Activated naive CD8-positive, alpha-beta T cell treated with anti-CD3 and anti-CD28 coated beads, Interleukin-2, amount 50 U/mL, for 24 hours (primary cell): ENCODE measurements around the gene DIPK1A.

Experiments used
- ATAC-seq: fragments of 150-1000 bp; cut with Tn5 transposase; one replicate; pipeline ENCODE4 v1.10.0; 2021
- DNase-seq: peaks from one replicate; pipeline ENCODE4 v3.0.0; 2021
- H3K27ac Mint-ChIP-seq: one replicate; pipeline ENCODE4 v1.8.0; 2021; ENCODE audit warnings: mild to moderate bottlenecking, mixed read lengths
- H3K27me3 Mint-ChIP-seq: one replicate; pipeline ENCODE4 v1.8.0; 2021; ENCODE audit warnings: mixed read lengths
- H3K36me3 Mint-ChIP-seq: one replicate; pipeline ENCODE4 v1.8.0; 2021; ENCODE audit warnings: low read depth, mixed read lengths
- H3K4me1 Mint-ChIP-seq: one replicate; pipeline ENCODE4 v1.8.0; 2021; ENCODE audit warnings: mixed read lengths
- H3K4me3 Mint-ChIP-seq: one replicate; pipeline ENCODE4 v1.8.0; 2021; ENCODE audit warnings: mild to moderate bottlenecking, moderate library complexity, mixed read lengths
- H3K9me3 Mint-ChIP-seq: one replicate; pipeline ENCODE4 v1.8.0; 2021; ENCODE audit warnings: mixed read lengths

DIPK1A gene

GRCh38 chr1:92822879-92823278 lies 138.4 kb downstream of the DIPK1A start:
- Mint-ChIP-seq H3K36me3 (no peaks in the 10 kb centered on the region), H3K27ac (no peak overlapping the region), H3K4me1 (no peaks in the 10 kb centered on the region), H3K4me3 (no peak overlapping the region), H3K9me3 (no peaks in the 10 kb centered on the region), H3K27me3 (peaks cover 4% of the 10 kb centered on the region)
- ATAC-seq (no peak), DNase-seq (no peak)

DNA sequence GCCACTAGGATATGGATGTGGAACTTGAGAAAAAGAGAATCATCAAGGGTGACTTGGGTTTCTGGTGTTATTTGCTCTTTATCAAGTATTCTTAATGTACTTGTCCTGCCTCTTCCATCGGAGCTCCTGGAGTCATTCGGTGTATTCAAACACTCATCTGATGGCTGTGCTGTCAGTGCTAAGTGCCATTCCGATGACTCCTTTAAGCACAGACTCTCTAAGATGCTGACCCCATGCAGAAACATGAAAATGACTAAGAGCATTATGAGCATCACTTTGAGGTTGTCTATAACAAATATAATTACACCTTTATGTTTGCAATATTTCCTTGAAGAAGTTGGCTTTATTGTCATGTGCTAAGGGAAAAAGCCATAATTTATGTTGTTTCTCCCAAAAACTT lies 140.7 kb downstream of the DIPK1A start:
- ATAC-seq: no peak
- peaks cover 5% of the 10 kb centered on the region for H3K27me3 Mint-ChIP-seq
- DNase-seq: no peak
- H3K4me3 Mint-ChIP-seq: no peak overlapping the region
- no peak overlapping the region for H3K27ac Mint-ChIP-seq
- no peaks in the 10 kb centered on the region for H3K9me3 Mint-ChIP-seq
- no peaks in the 10 kb centered on the region for H3K4me1 Mint-ChIP-seq
- H3K36me3 Mint-ChIP-seq: no peaks in the 10 kb centered on the region

GRCh38 chr1:92820024-92820423 lies 141.2 kb downstream of the DIPK1A start:
- Mint-ChIP-seq H3K4me3 (no peak overlapping the region), H3K9me3 (no peaks in the 10 kb centered on the region), H3K27ac (no peak overlapping the region), H3K4me1 (no peaks in the 10 kb centered on the region), H3K36me3 (no peaks in the 10 kb centered on the region), H3K27me3 (peaks cover 5% of the 10 kb centered on the region)
- ATAC-seq (no peak), DNase-seq (no peak)

DNA sequence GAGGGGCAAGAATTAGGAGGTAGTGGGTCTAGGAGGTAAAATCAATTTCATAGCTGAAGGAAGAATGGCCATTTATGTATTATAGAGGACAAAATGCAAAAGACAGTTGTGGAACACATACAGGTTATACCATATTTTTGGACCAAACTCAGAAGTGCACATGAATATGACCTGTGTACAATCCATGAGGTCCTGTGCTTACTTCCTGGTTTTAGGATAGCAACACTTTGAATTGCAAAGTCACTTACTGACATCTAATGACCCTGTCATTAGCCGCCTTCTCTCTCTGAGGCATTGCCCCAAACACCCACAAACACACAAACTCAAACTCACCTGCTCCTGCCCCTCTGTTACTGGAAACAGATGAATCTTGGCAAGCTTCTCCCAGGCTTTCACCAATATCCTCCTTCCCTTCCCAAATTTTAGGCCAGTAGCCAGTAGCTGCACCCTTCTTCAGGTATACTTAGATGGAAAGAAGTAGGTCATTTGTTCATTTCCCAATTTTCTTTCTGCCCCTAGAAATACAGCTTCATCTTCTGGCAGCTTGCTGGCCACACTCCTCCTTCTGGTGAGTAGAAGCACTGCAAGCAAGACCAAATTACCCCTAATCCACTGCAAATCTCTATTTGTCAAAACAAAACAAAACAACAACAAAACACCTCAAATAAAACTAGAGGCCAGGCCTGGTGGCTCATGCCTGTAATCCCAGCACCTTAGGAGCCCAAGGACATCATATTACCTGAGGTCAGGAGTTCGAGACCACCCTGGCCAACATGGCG lies 143.1 kb downstream of the DIPK1A start:
- Mint-ChIP-seq H3K9me3 (no peaks in the 10 kb centered on the region), H3K27ac (no peak overlapping the region), H3K4me1 (no peaks in the 10 kb centered on the region), H3K36me3 (no peaks in the 10 kb centered on the region), H3K27me3 (peaks cover 10% of the 10 kb centered on the region), H3K4me3 (no peak overlapping the region)
- ATAC-seq (no peak), DNase-seq (no peak)

- H3K27ac Mint-ChIP-seq: no peak overlapping the region
- peaks cover 10% of the 10 kb centered on the region for H3K27me3 Mint-ChIP-seq
- H3K4me1 Mint-ChIP-seq: no peaks in the 10 kb centered on the region
- H3K4me3 Mint-ChIP-seq: no peak overlapping the region
- H3K36me3 Mint-ChIP-seq: no peaks in the 10 kb centered on the region
- DNase-seq (no peak), ATAC-seq (no peak)
- H3K9me3 Mint-ChIP-seq: no peaks in the 10 kb centered on the region
These were observed 144.0 kb downstream of the DIPK1A start for GRCh38 chr1:92817137-92817697.

DNA sequence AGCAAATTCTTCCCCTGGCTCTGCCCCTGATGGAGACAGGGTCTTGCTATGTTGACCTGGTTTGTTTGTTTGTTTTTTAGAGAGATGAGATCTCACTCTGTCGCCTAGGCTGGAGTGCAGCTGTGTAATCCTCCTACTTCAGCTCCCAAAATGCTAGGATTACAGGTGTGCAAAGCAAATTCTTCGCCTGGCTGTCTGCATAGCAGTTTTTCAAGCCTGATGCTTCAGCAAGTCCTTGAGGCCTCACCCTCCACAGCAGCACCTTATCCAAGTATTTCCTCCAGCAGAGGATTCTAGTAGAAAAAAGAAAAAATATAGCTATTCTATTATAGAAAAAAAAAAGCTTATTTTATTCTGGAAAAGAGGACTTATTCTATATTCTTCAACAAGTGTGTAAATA lies 144.5 kb downstream of the DIPK1A start:
- Mint-ChIP-seq H3K4me3 (no peak overlapping the region), H3K36me3 (no peaks in the 10 kb centered on the region), H3K4me1 (no peaks in the 10 kb centered on the region), H3K27ac (no peak overlapping the region), H3K9me3 (no peaks in the 10 kb centered on the region), H3K27me3 (peaks cover 10% of the 10 kb centered on the region)
- ATAC-seq (no peak), DNase-seq (no peak)

DNA sequence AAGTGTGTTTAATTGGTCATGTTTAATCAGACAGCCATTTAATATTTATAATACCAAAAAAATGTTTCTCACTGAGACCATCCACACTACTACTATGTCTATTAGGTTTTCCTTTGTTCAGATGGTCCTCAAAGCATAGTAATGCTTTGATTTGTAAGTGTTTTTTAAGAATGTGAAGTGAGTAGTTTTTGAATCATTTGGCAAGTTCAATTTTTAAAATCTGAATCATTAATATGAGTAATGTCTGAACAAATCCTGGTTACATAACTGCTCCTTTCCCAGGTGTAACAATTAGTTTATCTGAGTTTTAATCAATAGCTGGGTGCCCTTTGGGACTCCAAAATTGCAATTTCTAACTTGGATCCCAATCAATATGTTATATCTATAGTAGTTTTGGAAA lies 152.9 kb downstream of the DIPK1A start:
- no peaks in the 10 kb centered on the region for H3K9me3 Mint-ChIP-seq
- H3K36me3 Mint-ChIP-seq: no peaks in the 10 kb centered on the region
- H3K4me1 Mint-ChIP-seq: peaks cover 3% of the 10 kb centered on the region
- H3K27me3 Mint-ChIP-seq: peaks cover 9% of the 10 kb centered on the region
- H3K27ac Mint-ChIP-seq: no peak overlapping the region
- ATAC-seq: no peak
- no peak for DNase-seq
- H3K4me3 Mint-ChIP-seq: no peak overlapping the region

GRCh38 chr1:92805216-92805615 lies 156.0 kb downstream of the DIPK1A start:
- DNase-seq (no peak), ATAC-seq (no peak)
- no peaks in the 10 kb centered on the region for H3K36me3 Mint-ChIP-seq
- H3K27ac Mint-ChIP-seq: no peak overlapping the region
- no peak overlapping the region for H3K4me3 Mint-ChIP-seq
- H3K9me3 Mint-ChIP-seq: no peaks in the 10 kb centered on the region
- peaks cover 3% of the 10 kb centered on the region for H3K4me1 Mint-ChIP-seq
- H3K27me3 Mint-ChIP-seq: peaks cover 7% of the 10 kb centered on the region

GRCh38 chr1:92804721-92805201 lies 156.5 kb downstream of the DIPK1A start:
- H3K4me3 Mint-ChIP-seq: no peak overlapping the region
- no peak for DNase-seq
- no peaks in the 10 kb centered on the region for H3K36me3 Mint-ChIP-seq
- peaks cover 3% of the 10 kb centered on the region for H3K4me1 Mint-ChIP-seq
- H3K27ac Mint-ChIP-seq: no peak overlapping the region
- H3K9me3 Mint-ChIP-seq: no peaks in the 10 kb centered on the region
- peaks cover 7% of the 10 kb centered on the region for H3K27me3 Mint-ChIP-seq
- ATAC-seq: no peak

DNA sequence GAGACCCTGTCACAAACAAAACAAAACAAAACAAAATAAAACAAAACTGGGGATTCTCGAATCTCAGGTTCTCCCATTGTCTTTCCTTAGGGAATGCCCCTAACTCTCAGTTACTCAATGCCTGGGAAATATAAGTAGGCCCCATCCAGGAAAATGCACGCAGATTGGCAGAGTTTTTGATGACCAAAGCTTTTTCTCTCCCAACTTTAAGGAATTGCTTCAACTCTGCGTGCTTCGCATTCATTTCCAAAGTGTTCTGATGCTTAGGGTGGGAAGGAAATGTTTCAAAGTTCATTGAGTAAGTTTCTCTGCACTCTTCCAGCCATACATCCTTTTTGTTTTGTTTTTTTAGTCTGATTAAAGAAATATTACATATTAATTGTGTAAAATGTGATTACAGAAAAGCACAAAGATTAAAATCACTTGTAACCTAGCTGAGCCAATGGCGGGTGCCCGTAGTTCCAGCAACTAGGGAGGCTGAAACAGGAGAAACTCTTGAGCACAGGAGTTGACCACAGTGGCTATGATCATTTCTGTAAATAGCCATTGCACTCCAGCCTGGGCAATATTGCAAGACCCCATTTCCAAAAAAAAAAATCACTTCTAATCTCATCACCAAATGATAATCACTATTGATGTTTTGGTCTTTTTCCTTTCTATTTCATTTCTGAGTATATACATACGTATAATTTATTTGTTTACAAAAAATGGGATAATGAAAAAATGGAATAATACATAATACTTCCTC lies 157.9 kb downstream of the DIPK1A start:
- DNase-seq: no peak
- H3K4me3 Mint-ChIP-seq: no peak overlapping the region
- no peaks in the 10 kb centered on the region for H3K9me3 Mint-ChIP-seq
- no peaks in the 10 kb centered on the region for H3K36me3 Mint-ChIP-seq
- peaks cover 3% of the 10 kb centered on the region for H3K4me1 Mint-ChIP-seq
- no peak for ATAC-seq
- H3K27ac Mint-ChIP-seq: no peak overlapping the region
- H3K27me3 Mint-ChIP-seq: peaks cover 7% of the 10 kb centered on the region

DNA sequence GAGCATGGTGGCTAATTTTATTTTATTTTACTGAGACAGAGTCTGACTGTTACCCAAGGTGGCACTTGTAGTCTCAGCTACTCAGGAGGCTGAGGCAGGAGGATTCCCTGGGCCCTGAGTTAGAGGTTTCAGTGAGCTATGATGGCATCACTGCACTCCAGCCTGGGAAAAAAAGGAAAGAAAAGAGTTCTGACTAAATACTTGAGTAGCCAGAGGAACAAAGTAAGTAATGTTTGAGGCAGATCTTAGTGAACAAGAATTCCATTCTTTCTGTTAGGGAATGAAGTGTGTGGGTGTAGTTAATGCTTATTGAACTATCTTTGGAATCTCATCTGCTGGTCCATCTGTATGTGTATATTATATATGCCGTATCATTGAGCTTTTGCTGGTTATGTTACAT lies 163.3 kb downstream of the DIPK1A start:
- Mint-ChIP-seq H3K27ac (no peak overlapping the region), H3K4me3 (no peak overlapping the region), H3K4me1 (no peaks in the 10 kb centered on the region), H3K9me3 (no peaks in the 10 kb centered on the region), H3K36me3 (no peaks in the 10 kb centered on the region), H3K27me3 (peaks cover 26% of the 10 kb centered on the region)
- ATAC-seq (no peak), DNase-seq (no peak)

DNA sequence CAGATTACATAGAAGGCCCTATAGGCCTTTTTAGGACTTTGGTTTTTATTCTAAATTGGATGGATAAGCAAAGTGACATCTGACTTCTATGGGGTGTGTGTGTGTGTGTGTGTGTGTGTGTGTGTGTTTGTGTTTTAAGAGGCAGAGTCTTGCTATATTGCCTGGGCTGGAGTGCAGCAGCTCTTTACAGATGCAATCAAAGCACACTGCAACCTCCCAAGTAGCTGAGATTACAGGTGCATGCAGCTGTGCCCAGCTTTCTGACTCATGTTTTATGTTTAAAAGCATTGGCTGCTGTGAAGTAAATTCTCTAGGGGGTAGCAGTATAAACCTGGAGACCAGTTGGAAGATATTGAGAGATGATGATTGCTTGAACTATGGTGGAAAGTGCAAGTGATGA lies 164.0 kb downstream of the DIPK1A start:
- Mint-ChIP-seq H3K4me3 (no peak overlapping the region), H3K36me3 (no peaks in the 10 kb centered on the region), H3K27ac (no peak overlapping the region), H3K27me3 (peaks cover 31% of the 10 kb centered on the region), H3K4me1 (no peaks in the 10 kb centered on the region), H3K9me3 (no peaks in the 10 kb centered on the region)
- no peak for DNase-seq
- no peak for ATAC-seq

DNA sequence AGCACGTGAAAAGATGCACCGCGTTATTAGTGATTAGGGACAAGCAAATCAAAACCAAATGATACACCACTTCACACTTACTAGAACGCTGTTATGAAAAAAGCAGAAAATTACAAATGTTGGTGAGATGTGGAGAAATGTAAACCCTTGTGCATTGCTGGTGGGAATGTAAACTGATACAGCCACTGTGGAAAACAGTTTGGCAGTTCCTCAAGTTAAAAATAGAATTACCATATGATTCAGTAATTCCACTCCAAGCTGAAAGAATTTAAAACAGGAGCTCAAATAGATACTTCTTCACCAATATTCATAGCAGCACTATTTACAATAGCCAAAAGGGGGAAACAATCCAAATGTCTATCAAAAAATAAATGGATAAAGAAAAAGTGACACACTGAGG lies 166.1 kb downstream of the DIPK1A start:
- Mint-ChIP-seq H3K27ac (no peak overlapping the region), H3K27me3 (peaks cover 44% of the 10 kb centered on the region), H3K4me1 (no peaks in the 10 kb centered on the region), H3K36me3 (no peaks in the 10 kb centered on the region), H3K9me3 (no peaks in the 10 kb centered on the region), H3K4me3 (no peak overlapping the region)
- ATAC-seq: no peak
- DNase-seq: no peak

DNA sequence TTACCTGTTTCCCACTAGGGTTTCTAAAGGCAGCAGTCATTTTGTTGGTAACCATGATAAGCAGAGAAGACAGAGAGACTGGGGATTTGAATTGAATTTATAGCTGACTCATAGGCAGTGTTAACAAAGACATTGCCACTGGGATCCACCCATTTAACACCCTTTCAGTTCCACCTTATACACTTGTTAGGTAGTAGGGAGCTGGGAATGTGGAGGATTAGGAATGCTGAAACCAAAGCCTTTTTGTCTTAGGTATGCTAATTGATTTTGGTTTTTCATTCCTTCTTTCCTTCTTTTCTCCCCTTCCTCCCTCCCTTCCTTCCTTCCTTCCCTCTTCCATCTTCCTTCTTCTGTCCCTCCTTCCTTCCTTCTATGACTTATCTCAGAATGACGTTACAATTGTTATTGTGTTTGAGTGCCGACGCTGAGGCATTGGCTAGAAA lies 168.9 kb downstream of the DIPK1A start:
- no peaks in the 10 kb centered on the region for H3K9me3 Mint-ChIP-seq
- H3K27me3 Mint-ChIP-seq: peaks cover 60% of the 10 kb centered on the region
- no peaks in the 10 kb centered on the region for H3K4me1 Mint-ChIP-seq
- no peak overlapping the region for H3K27ac Mint-ChIP-seq
- no peak overlapping the region for H3K4me3 Mint-ChIP-seq
- H3K36me3 Mint-ChIP-seq: no peaks in the 10 kb centered on the region
- no peak for DNase-seq
- ATAC-seq: no peak
